Spleen (tissue), 11 donors: ENCODE data around the gene TNNT2. TPM values are rescaled to one million over a fixed set of nuclear protein-coding genes. Genes with fewer than 3 reads are reported as not detected.

Experiments
- DNase-seq: peaks from one replicate; pipeline ENCODE4 v3.0.0-alpha.2; 2020
- H3K27ac ChIP-seq, 8 donors: fragments of 200-600 bp; sonication (generic) in 7 of 8; 1 replicate in 4 of 8; 2 replicates in 4 of 8; pipeline versions ENCODE4 v1.5.0 to v1.8.0; 2016 to 2021; ENCODE audit warnings: inconsistent platforms in 4 of 8, mild to moderate bottlenecking in 4 of 8, moderate library complexity in 1 of 8
- H3K27me3 ChIP-seq, 7 donors: fragments of 200-600 bp; sonication (generic) in 6 of 7; replicated peaks in 1 of 7; 1 replicate in 4 of 7; 2 replicates in 3 of 7; pipeline versions ENCODE4 v1.5.0 to v1.8.0; 2016 to 2021; ENCODE audit warnings: inconsistent platforms in 3 of 7, mild to moderate bottlenecking in 1 of 7
- H3K36me3 ChIP-seq, 6 donors: fragments of 200-600 bp; sonication (generic) in 5 of 6; 1 replicate in 4 of 6; 2 replicates in 2 of 6; pipeline versions ENCODE4 v1.5.0 to v1.8.0; 2016 to 2021; ENCODE audit warnings: inconsistent platforms in 2 of 6
- H3K4me1 ChIP-seq, 6 donors: fragments of 200-600 bp; sonication (generic) in 5 of 6; 1 replicate in 3 of 6; 2 replicates in 3 of 6; pipeline versions ENCODE4 v1.5.0 to v1.8.0; 2016 to 2021; ENCODE audit warnings: inconsistent platforms in 3 of 6
- H3K4me3 ChIP-seq, 8 donors: fragments of 200-600 bp; sonication (generic) in 7 of 8; 1 replicate in 4 of 8; 2 replicates in 4 of 8; pipeline versions ENCODE4 v1.5.0 to v1.8.0; 2016 to 2021; ENCODE audit warnings: inconsistent platforms in 4 of 8, mild to moderate bottlenecking in 4 of 8, moderate library complexity in 2 of 8
- H3K9me3 ChIP-seq, 8 donors: fragments of 200-600 bp; sonication (generic) in 7 of 8; 1 replicate in 4 of 8; 2 replicates in 4 of 8; pipeline versions ENCODE4 v1.5.0 to v1.8.0; 2016 to 2021; ENCODE audit warnings: inconsistent platforms in 4 of 8
- POLR2A ChIP-seq, 3 donors: fragments of 450-650 bp; IDR thresholded peaks; one replicate each; pipeline ENCODE4 v1.5.1; 2017; ENCODE audit warnings: antibody characterized with exemption in 3 of 3, mild to moderate bottlenecking in 1 of 3
- POLR2AphosphoS5 ChIP-seq, 3 donors: sonication (generic); formaldehyde crosslinking; IDR thresholded peaks; one replicate each; pipeline ENCODE4 v1.5.1; 2017; ENCODE audit warnings: antibody characterized with exemption in 3 of 3
- WGBS, 5 donors: extraction: QIAGEN DNeasy Blood & Tissue Kit in 3 of 5; methylation state at CpG; one replicate each; pipeline versions ENCODE4 v1.1.5 to v1.1.7; 2013 to 2018; 5-methylcytosine and 5-hydroxymethylcytosine counted together
- intact Hi-C: fragments of 100-400 bp; cut with DNase I; formaldehyde crosslinking; loops from one replicate; pipeline ENCODE4 v1.15.0; 2023; ENCODE audit warnings: low total_unique reads
- polyA plus RNA-seq, 3 donors: library from polyadenylated mRNA; stranded (reverse); fragments of 200-250 nt; gene quantifications; one replicate each; pipeline ENCODE4 v1.2.1, GENCODE V29; 2013
- total RNA-seq, 7 donors: library from RNA; depleted of rRNA in 3 of 7; stranded (reverse); fragments of >200 nt in 3 of 7; fragmentation: NEBNext Ultra II Directional in 4 of 7; extraction: Animal tissue kit (Norgen Biotek cat#: 25700) in 4 of 7; gene quantifications; one replicate each; pipeline versions ENCODE4 v1.1.0 to v1.2.1, GENCODE V29; 2016 to 2021
- TF ChIP-seq, protein P1 (sequence below), 11 experiments: fragments of 200-600 bp in 7 of 11; fragments of 450-650 bp in 4 of 11; sonication (generic) in 4 of 11; IDR thresholded peaks in 8 of 11; conservative IDR thresholded peaks in 3 of 11; 1 replicate in 7 of 11; 2 replicates in 4 of 11; pipeline versions ENCODE4 v1.4.0 to v1.8.0; 2016 to 2021; ENCODE audit warnings: antibody characterized with exemption in 11 of 11, inconsistent platforms in 4 of 11, mild to moderate bottlenecking in 1 of 11
- donor health status: healthy with polysubstance abuse.
- donor health status: DM: no; HTN: no; CAD: no; lungs with moderate emphysema.
- donor health status: DM: no; HTN: no; CAD: no.
- donor health status: Bipolar disorder and iron deficiency.
- donor health status: healthy.
- donor health status: DM: no; HTN: no; CAD: no.
- donor health status: DM: yes; HTN: yes; CAD: no.

Gene TNNT2
- total and polyA plus RNA-seq, 10 donors: 0.41 to 3.8 (median 1.2) TPM; not detected in 5

DNA sequence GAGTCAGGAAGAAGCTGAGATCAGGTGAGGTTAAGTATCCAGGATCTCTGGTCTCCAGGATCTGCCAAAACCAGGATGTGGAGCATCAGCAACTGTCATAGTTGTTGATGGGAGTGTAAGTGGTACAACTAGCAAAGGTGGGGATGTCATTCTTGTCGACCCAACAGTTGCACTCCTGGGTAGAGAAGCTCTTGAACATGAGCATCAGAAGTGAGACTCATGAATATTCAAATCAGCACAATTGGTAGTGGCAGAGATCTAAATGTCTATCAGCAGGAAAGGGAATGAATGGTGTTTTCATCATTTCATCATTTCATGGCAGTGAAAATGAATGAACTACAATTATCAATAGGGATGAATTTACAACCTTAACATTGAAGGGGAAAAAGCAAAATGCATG lies 25.9 kb upstream of the TNNT2 start:
- TF ChIP-seq, protein P1, sequence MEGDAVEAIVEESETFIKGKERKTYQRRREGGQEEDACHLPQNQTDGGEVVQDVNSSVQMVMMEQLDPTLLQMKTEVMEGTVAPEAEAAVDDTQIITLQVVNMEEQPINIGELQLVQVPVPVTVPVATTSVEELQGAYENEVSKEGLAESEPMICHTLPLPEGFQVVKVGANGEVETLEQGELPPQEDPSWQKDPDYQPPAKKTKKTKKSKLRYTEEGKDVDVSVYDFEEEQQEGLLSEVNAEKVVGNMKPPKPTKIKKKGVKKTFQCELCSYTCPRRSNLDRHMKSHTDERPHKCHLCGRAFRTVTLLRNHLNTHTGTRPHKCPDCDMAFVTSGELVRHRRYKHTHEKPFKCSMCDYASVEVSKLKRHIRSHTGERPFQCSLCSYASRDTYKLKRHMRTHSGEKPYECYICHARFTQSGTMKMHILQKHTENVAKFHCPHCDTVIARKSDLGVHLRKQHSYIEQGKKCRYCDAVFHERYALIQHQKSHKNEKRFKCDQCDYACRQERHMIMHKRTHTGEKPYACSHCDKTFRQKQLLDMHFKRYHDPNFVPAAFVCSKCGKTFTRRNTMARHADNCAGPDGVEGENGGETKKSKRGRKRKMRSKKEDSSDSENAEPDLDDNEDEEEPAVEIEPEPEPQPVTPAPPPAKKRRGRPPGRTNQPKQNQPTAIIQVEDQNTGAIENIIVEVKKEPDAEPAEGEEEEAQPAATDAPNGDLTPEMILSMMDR (IDR thresholded peaks at IDR 0.05 in 8 of 11, conservative IDR thresholded peaks at IDR 0.05 in 3 of 11): no peak
- TF ChIP-seq POLR2AphosphoS5 (IDR thresholded peaks at IDR 0.05) (no peak), POLR2A (IDR thresholded peaks at IDR 0.05) (no peak)
- H3K27ac ChIP-seq: no peak overlapping the region
- H3K36me3 ChIP-seq: no peaks in the 10 kb centered on the region
- peaks cover 4 to 49% (median 28%) of the 10 kb centered on the region in 7 donors for H3K27me3 ChIP-seq
- intact Hi-C loops: no loop called here
- no peak for DNase-seq
- 57 to 75% (median 65%) methylated on average over 1 of the region's 1 CpG for WGBS, 5 donors
- no peaks in the 10 kb centered on the region for H3K9me3 ChIP-seq
- peaks cover 0 to 17% (median 10%) of the 10 kb centered on the region in 6 donors for H3K4me1 ChIP-seq
- no peak overlapping the region for H3K4me3 ChIP-seq

DNA sequence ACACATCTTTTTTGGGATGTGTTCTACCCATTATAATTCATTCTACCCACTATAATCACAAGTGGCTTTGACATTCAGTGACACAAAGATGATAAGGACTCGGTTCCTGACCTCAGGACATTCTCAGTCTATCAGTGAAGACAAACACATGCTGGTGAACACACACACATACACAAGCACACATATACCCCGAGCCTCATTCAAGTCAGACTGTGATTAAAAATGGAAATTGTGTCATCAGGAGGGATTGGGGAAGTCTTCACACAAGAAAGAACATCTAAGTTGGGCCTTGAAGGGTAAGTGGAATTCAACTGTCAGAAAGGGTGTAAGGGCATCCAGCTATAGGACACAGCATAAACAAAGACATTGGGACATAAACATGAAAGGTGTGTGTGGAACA lies 24.2 kb upstream of the TNNT2 start:
- Histone ChIP-seq H3K36me3 (no peaks in the 10 kb centered on the region), H3K27ac (no peak overlapping the region), H3K27me3 (peaks cover 4 to 59% (median 28%) of the 10 kb centered on the region in 7 donors), H3K9me3 (no peaks in the 10 kb centered on the region), H3K4me3 (no peak overlapping the region), H3K4me1 (peaks cover 0 to 17% (median 10%) of the 10 kb centered on the region in 6 donors)
- TF ChIP-seq POLR2A (IDR thresholded peaks at IDR 0.05): no peak
- TF ChIP-seq POLR2AphosphoS5 (IDR thresholded peaks at IDR 0.05): no peak
- no peak for DNase-seq
- intact Hi-C loops: no loop called here
- WGBS, 5 donors: 54 to 69% (median 61%) methylated on average over 2 of the region's 2 CpGs

GRCh38 chr1:201400852-201401230 lies 23.4 kb upstream of the TNNT2 start:
- no peaks in the 10 kb centered on the region for H3K9me3 ChIP-seq
- H3K4me1 ChIP-seq: peaks cover 0 to 17% (median 10%) of the 10 kb centered on the region in 6 donors
- intact Hi-C loops: no loop called here
- DNase-seq: no peak
- TF ChIP-seq POLR2A (IDR thresholded peaks at IDR 0.05) (no peak), POLR2AphosphoS5 (IDR thresholded peaks at IDR 0.05) (no peak)
- TF ChIP-seq, protein P1 (IDR thresholded peaks at IDR 0.05 in 8 of 11, conservative IDR thresholded peaks at IDR 0.05 in 3 of 11): no peak
- no peak overlapping the region for H3K4me3 ChIP-seq
- H3K27ac ChIP-seq: no peak overlapping the region
- H3K27me3 ChIP-seq: peaks cover 4 to 59% (median 28%) of the 10 kb centered on the region in 7 donors
- H3K36me3 ChIP-seq: no peaks in the 10 kb centered on the region
- WGBS, 5 donors: 63 to 83% (median 79%) methylated on average over 2 of the region's 2 CpGs

DNA sequence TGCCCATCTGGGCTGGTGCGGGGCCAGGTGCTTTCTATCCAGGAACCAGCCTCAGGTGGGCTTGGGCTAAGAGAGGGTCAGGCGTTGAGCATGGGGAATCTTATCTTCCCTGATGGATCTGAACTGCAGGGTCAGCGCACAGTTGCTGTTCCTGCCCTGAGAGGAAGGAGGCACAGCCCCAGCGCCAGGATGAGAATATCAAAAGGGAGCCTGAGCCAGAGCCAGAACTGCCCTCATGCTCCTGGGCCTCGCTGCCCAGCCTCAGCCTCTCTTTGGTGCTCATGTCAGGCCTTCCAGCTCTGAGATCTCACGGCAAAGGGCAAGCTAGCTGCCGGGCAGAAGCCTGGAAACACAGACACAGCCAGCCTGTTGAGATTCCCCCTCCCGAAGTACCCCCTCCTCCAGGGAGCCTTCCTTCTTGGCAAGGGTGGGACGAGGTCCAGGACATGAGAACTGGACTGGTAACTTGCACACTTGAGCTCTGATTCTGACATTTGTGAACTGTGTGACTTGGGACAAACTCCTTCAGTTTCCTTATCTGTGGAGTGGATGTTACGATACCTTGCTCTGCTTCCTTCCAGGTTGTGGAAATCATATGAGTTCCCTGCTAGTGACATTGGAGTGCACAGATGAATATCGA lies 22.9 kb upstream of the TNNT2 start:
- Histone ChIP-seq H3K36me3 (no peaks in the 10 kb centered on the region), H3K27me3 (peaks cover 4 to 59% (median 28%) of the 10 kb centered on the region in 7 donors), H3K4me3 (no peak overlapping the region), H3K9me3 (no peaks in the 10 kb centered on the region), H3K4me1 (peaks cover 0 to 17% (median 10%) of the 10 kb centered on the region in 6 donors), H3K27ac (no peak overlapping the region)
- no peak for DNase-seq
- intact Hi-C loops: no loop called here
- TF ChIP-seq POLR2AphosphoS5 (IDR thresholded peaks at IDR 0.05) (no peak), POLR2A (IDR thresholded peaks at IDR 0.05) (no peak)
- TF ChIP-seq, protein P1 (IDR thresholded peaks at IDR 0.05 in 8 of 11, conservative IDR thresholded peaks at IDR 0.05 in 3 of 11): no peak
- WGBS, 5 donors: 83 to 89% (median 84%) methylated on average over 7 to 11 of the region's 11 CpGs
